ENCODE results near the gene DAP.

DNA sequence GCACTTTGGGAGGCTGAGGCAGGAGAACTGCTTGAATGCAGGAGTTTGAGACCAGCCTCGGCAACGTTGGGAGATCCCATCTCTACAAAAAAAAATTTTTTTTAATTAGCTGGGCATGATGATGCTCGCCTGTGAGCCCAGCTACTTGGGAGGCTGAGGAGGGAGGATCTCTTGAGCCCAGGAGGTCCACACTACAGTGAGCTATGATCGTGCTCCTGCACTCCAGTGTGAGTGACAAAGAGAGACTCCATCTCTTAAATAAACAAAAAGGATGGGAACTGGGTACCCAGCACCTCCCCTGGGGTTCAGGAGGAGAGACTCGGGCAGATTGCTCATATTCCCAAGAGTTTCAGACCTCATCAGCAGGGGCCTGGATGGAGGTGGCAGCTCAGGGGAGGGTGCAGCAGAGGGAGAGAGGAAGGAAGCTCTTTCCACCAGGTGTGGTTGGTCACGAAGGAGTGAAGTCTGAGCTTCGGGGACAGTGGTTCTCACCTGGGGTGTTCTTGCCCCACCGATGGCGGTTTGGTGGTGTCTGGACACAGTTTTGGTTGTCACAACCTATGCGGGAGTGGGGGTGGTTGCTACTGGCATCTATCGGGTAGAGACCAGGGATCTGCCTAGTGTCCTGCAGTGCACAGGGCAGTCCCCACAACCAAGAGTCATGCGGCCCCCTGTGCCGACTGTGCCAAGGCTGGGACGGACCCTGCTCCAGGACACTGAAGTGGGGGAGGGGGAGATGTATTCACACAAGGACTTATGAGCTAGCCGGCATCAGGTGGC is 124.5 kb downstream of the DAP start:
- TF ChIP-seq, protein P1, sequence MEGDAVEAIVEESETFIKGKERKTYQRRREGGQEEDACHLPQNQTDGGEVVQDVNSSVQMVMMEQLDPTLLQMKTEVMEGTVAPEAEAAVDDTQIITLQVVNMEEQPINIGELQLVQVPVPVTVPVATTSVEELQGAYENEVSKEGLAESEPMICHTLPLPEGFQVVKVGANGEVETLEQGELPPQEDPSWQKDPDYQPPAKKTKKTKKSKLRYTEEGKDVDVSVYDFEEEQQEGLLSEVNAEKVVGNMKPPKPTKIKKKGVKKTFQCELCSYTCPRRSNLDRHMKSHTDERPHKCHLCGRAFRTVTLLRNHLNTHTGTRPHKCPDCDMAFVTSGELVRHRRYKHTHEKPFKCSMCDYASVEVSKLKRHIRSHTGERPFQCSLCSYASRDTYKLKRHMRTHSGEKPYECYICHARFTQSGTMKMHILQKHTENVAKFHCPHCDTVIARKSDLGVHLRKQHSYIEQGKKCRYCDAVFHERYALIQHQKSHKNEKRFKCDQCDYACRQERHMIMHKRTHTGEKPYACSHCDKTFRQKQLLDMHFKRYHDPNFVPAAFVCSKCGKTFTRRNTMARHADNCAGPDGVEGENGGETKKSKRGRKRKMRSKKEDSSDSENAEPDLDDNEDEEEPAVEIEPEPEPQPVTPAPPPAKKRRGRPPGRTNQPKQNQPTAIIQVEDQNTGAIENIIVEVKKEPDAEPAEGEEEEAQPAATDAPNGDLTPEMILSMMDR (optimal IDR thresholded peaks at IDR 0.05 in 1 of 3, IDR thresholded peaks at IDR 0.05 in 1 of 3, conservative IDR thresholded peaks at IDR 0.05 in 1 of 3; ENCODE audit: extremely low read depth in 1 of 3, insufficient read depth in 2 of 3, low read length in 3 of 3) = no peak
- no peak for TF ChIP-seq EZH2 (IDR thresholded peaks at IDR 0.05; ENCODE audit: low read length)

Data from keratinocyte (primary cell).